ENCODE data around the gene FASN.

GRCh38 chr17:82108496-82108945 lies 10.5 kb upstream of the FASN start:
- TF ChIP-seq POLR2A (IDR thresholded peaks at IDR 0.05; ENCODE audit: insufficient read depth in 1 of 2, low read depth in 2 of 2, low read length in 2 of 2) (no peak), PBX3 (CRISPR knock-in tag; IDR thresholded peaks at IDR 0.05; ENCODE audit: borderline replicate concordance) (no peak), POLR2AphosphoS5 (IDR thresholded peaks at IDR 0.05; ENCODE audit: low read depth, low read length) (no peak), NBN (conservative IDR thresholded peaks at IDR 0.05) (no peak), STAG1 (CRISPR knock-in tag; IDR thresholded peaks at IDR 0.05) (no peak), SMC3 (IDR thresholded peaks at IDR 0.05; ENCODE audit: low read length) (no peak), EP300 (IDR thresholded peaks at IDR 0.05; ENCODE audit: low read depth in 2 of 2, low read length in 2 of 2) (no peak), EP300 (CRISPR knock-in tag; IDR thresholded peaks at IDR 0.05; ENCODE audit: borderline replicate concordance) (no peak), NFYB (CRISPR knock-in tag; IDR thresholded peaks at IDR 0.05) (no peak), ZNF253 (CRISPR knock-in tag; IDR thresholded peaks at IDR 0.05; ENCODE audit: borderline replicate concordance) (no peak)
- TF ChIP-seq, protein P1, sequence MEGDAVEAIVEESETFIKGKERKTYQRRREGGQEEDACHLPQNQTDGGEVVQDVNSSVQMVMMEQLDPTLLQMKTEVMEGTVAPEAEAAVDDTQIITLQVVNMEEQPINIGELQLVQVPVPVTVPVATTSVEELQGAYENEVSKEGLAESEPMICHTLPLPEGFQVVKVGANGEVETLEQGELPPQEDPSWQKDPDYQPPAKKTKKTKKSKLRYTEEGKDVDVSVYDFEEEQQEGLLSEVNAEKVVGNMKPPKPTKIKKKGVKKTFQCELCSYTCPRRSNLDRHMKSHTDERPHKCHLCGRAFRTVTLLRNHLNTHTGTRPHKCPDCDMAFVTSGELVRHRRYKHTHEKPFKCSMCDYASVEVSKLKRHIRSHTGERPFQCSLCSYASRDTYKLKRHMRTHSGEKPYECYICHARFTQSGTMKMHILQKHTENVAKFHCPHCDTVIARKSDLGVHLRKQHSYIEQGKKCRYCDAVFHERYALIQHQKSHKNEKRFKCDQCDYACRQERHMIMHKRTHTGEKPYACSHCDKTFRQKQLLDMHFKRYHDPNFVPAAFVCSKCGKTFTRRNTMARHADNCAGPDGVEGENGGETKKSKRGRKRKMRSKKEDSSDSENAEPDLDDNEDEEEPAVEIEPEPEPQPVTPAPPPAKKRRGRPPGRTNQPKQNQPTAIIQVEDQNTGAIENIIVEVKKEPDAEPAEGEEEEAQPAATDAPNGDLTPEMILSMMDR (CRISPR knock-in tag; IDR thresholded peaks at IDR 0.05) = no peak
- TF ChIP-seq, protein P2, sequence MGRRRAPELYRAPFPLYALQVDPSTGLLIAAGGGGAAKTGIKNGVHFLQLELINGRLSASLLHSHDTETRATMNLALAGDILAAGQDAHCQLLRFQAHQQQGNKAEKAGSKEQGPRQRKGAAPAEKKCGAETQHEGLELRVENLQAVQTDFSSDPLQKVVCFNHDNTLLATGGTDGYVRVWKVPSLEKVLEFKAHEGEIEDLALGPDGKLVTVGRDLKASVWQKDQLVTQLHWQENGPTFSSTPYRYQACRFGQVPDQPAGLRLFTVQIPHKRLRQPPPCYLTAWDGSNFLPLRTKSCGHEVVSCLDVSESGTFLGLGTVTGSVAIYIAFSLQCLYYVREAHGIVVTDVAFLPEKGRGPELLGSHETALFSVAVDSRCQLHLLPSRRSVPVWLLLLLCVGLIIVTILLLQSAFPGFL (CRISPR knock-in tag; IDR thresholded peaks at IDR 0.05) = no peak
- TF ChIP-seq, protein P3, sequence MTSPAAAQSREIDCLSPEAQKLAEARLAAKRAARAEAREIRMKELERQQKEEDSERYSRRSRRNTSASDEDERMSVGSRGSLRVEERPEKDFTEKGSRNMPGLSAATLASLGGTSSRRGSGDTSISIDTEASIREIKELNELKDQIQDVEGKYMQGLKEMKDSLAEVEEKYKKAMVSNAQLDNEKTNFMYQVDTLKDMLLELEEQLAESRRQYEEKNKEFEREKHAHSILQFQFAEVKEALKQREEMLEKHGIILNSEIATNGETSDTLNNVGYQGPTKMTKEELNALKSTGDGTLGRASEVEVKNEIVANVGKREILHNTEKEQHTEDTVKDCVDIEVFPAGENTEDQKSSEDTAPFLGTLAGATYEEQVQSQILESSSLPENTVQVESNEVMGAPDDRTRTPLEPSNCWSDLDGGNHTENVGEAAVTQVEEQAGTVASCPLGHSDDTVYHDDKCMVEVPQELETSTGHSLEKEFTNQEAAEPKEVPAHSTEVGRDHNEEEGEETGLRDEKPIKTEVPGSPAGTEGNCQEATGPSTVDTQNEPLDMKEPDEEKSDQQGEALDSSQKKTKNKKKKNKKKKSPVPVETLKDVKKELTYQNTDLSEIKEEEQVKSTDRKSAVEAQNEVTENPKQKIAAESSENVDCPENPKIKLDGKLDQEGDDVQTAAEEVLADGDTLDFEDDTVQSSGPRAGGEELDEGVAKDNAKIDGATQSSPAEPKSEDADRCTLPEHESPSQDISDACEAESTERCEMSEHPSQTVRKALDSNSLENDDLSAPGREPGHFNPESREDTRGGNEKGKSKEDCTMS (CRISPR knock-in tag; conservative IDR thresholded peaks at IDR 0.05) = no peak
- TF ChIP-seq, protein P4, sequence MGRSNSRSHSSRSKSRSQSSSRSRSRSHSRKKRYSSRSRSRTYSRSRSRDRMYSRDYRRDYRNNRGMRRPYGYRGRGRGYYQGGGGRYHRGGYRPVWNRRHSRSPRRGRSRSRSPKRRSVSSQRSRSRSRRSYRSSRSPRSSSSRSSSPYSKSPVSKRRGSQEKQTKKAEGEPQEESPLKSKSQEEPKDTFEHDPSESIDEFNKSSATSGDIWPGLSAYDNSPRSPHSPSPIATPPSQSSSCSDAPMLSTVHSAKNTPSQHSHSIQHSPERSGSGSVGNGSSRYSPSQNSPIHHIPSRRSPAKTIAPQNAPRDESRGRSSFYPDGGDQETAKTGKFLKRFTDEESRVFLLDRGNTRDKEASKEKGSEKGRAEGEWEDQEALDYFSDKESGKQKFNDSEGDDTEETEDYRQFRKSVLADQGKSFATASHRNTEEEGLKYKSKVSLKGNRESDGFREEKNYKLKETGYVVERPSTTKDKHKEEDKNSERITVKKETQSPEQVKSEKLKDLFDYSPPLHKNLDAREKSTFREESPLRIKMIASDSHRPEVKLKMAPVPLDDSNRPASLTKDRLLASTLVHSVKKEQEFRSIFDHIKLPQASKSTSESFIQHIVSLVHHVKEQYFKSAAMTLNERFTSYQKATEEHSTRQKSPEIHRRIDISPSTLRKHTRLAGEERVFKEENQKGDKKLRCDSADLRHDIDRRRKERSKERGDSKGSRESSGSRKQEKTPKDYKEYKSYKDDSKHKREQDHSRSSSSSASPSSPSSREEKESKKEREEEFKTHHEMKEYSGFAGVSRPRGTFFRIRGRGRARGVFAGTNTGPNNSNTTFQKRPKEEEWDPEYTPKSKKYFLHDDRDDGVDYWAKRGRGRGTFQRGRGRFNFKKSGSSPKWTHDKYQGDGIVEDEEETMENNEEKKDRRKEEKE (IDR thresholded peaks at IDR 0.05) = no peak

Measured in HepG2 (cell line).